Measurements from ENCODE around the gene UCP3.

UCP3 gene

DNA sequence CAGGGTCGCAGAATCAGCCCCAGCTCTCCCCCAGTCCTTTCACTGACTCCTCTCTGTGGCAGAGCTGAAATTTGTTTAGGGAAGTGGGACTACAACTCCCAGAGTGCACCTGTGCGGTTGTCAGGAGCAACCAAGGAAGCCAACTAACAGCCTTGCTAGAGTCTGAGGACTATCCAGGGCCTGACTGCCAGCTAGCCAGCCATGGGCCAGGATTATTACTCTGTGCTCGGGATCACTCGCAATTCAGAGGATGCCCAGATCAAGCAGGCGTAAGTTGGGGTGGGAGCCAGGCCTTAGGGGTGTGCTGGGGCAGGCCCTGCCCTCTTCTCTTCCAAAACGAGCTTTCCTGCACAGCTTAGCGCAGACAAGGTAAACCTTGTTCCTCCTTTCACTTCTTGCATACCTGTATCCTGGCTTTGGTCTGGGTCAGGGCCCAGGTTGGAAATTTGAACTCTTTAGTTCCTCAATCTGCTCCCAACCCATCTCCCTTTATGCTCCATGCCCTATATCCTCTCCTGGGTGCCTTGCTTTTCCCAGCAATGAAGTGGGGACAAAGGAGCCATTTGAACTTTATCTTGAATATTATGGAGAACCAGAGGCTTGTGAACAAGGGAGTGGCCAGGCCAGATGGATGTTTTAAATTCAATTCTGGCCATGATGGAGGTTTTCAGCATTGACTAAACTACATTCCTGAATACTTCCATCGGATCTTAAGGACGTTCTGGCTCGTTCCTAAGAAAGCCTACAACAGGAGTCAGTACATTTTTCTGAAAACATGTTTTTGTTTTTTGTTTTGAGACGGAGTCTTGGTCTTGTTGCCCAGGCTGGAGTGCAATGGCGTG lies 57.8 kb downstream of the UCP3 start, which contains the start of gene DNAJB13:
Gene DNAJB13 (plus strand): TSS at position 158 of the 842 bp plus-strand sequence. CDS start 44 bp downstream, at position 202.
- DNase-seq, result peak; percentile 34

Data from suppressor macrophage treated with lipopolysaccharide for 4 hours (primary cell).